Measurements from ENCODE around the gene TRIM72. TPM values are rescaled to one million over a fixed set of nuclear protein-coding genes. Genes with fewer than 3 reads are reported as not detected.
"Not testable (repeated sequence)": the region's sequence is repeated elsewhere in the genome, so short reads cannot be mapped to it uniquely, and the experiment has no call there.

The TRIM72 gene

DNA sequence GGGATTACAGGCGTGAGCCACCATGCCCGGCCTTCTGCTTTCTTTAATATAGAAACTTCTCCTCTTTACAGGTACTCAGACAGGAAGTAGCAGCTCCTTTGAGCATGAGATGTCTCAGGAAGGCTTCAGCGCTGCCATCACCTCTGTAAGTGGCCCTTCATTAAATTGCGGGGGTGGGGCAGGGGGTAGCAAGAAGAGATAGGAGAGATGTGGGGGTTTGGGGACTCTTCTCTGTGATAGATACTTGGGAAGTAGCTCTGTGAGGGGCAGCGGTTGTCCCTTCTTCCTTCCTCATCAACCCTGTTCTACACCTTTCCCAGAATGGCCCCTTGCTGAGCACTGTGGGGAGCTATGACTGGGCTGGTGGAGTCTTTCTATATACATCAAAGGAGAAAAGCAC is 62.7 kb downstream of the TRIM72 start:
- H3K27me3 ChIP-seq (ENCODE audit: control insufficient read depth in 1 of 2, insufficient read depth in 1 of 2, low read length in 2 of 2), result peaks cover 0 to 3% of the 10 kb centered on the region in 2 experiments
- H4K8ac ChIP-seq (ENCODE audit: low read length), result no peak overlapping the region
- H2AK5ac ChIP-seq (ENCODE audit: low read length, severe bottlenecking), result no peak overlapping the region
- H3K14ac ChIP-seq (ENCODE audit: low read length in 2 of 2), result no peak overlapping the region
- H3K4ac ChIP-seq (ENCODE audit: low read depth in 1 of 2, low read length in 2 of 2), result no peak overlapping the region
- H3K27ac ChIP-seq (ENCODE audit: low read length, poor library complexity, severe bottlenecking), result no peak overlapping the region
- H3K4me1 ChIP-seq (ENCODE audit: control insufficient read depth, insufficient read depth, low read depth, low read length), result no peaks in the 10 kb centered on the region
- H3K4me3 ChIP-seq (ENCODE audit: insufficient read depth in 1 of 2, low read depth in 1 of 2, low read length in 2 of 2), result no peak overlapping the region
- 52% methylated on average over 3 of the region's 5 CpGs for WGBS
- H2BK12ac ChIP-seq (ENCODE audit: low read length in 2 of 2), result no peak overlapping the region
- H3K18ac ChIP-seq (ENCODE audit: low read depth in 1 of 2, low read length in 2 of 2), result no peak overlapping the region
- H2BK120ac ChIP-seq (ENCODE audit: low read depth, low read length), result no peak overlapping the region
- DNase-seq, result no peak
- no peak overlapping the region for H3K9ac ChIP-seq (ENCODE audit: low read length)
- no peak overlapping the region for H2BK15ac ChIP-seq (ENCODE audit: low read depth, poor library complexity, severe bottlenecking)
- H3K79me1 ChIP-seq (replicated peaks; ENCODE audit: low read length, poor library complexity, severe bottlenecking), result no peaks in the 10 kb centered on the region
- H3K4me2 ChIP-seq (ENCODE audit: low read length, poor library complexity, severe bottlenecking), result no peak overlapping the region
- no peaks in the 10 kb centered on the region for H3K9me3 ChIP-seq (ENCODE audit: control insufficient read depth, low read length)
- H3K23ac ChIP-seq (ENCODE audit: low read length in 2 of 2), result no peak overlapping the region
- no peak overlapping the region for H2AFZ ChIP-seq (ENCODE audit: low read depth, low read length)
- no peak overlapping the region for H2BK5ac ChIP-seq (ENCODE audit: low read depth, low read length, poor library complexity, severe bottlenecking)
- no peak overlapping the region for H4K91ac ChIP-seq (ENCODE audit: low read length)
- no peaks in the 10 kb centered on the region for H3K36me3 ChIP-seq (ENCODE audit: control insufficient read depth in 1 of 2, insufficient read depth in 2 of 2, low read depth in 1 of 2, low read length in 2 of 2)

DNA sequence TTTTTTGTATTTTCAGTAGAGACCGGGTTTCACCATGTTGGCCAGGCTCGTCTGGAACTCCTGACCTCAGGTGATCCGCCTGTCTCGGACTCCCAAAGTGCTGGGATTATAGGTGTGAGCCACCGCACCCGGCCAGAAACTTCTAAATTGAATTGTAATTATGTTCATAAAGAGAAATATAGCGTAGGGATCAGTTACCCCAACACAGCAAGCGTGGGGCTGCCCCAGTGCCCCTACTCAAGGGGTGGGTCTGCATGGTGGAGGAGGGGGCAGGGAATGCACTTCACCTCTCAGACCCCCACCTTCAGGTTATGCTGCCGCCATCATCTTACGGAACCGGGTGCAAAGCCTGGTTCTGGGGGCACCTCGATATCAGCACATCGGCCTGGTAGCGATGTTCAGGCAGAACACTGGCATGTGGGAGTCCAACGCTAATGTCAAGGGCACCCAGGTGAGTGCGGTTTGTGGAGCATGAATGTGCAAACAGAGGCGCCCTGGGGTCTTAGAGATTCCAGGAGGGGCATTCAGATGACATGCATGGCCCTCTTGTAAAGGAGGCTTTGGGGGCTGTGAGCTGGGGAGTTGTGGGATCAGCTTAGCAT is 63.8 kb downstream of the TRIM72 start:
- WGBS, result 90% methylated on average over 17 of the region's 17 CpGs
- Histone ChIP-seq H2BK12ac (ENCODE audit: low read length in 2 of 2) (no peak overlapping the region), H3K9me3 (ENCODE audit: control insufficient read depth, low read length) (no peaks in the 10 kb centered on the region), H3K23ac (ENCODE audit: low read length in 2 of 2) (no peak overlapping the region), H2BK5ac (ENCODE audit: low read depth, low read length, poor library complexity, severe bottlenecking) (no peak overlapping the region), H3K4me2 (ENCODE audit: low read length, poor library complexity, severe bottlenecking) (no peak overlapping the region), H2BK15ac (ENCODE audit: low read depth, poor library complexity, severe bottlenecking) (no peak overlapping the region), H3K4me3 (ENCODE audit: insufficient read depth in 1 of 2, low read depth in 1 of 2, low read length in 2 of 2) (no peak overlapping the region), H3K4me1 (ENCODE audit: control insufficient read depth, insufficient read depth, low read depth, low read length) (no peaks in the 10 kb centered on the region), H3K27ac (ENCODE audit: low read length, poor library complexity, severe bottlenecking) (no peak overlapping the region), H3K79me1 (replicated peaks; ENCODE audit: low read length, poor library complexity, severe bottlenecking) (no peaks in the 10 kb centered on the region), H2BK120ac (ENCODE audit: low read depth, low read length) (no peak overlapping the region), H3K27me3 (ENCODE audit: control insufficient read depth in 1 of 2, insufficient read depth in 1 of 2, low read length in 2 of 2) (no peaks in the 10 kb centered on the region), H2AK5ac (ENCODE audit: low read length, severe bottlenecking) (no peak overlapping the region), H3K9ac (ENCODE audit: low read length) (no peak overlapping the region), H3K36me3 (ENCODE audit: control insufficient read depth in 1 of 2, insufficient read depth in 2 of 2, low read depth in 1 of 2, low read length in 2 of 2) (no peaks in the 10 kb centered on the region), H4K8ac (ENCODE audit: low read length) (no peak overlapping the region), H4K91ac (ENCODE audit: low read length) (no peak overlapping the region), H3K18ac (ENCODE audit: low read depth in 1 of 2, low read length in 2 of 2) (no peak overlapping the region), H3K14ac (ENCODE audit: low read length in 2 of 2) (no peak overlapping the region), H3K4ac (ENCODE audit: low read depth in 1 of 2, low read length in 2 of 2) (no peak overlapping the region), H2AFZ (ENCODE audit: low read depth, low read length) (no peak overlapping the region)
- DNase-seq, result no peak

DNA sequence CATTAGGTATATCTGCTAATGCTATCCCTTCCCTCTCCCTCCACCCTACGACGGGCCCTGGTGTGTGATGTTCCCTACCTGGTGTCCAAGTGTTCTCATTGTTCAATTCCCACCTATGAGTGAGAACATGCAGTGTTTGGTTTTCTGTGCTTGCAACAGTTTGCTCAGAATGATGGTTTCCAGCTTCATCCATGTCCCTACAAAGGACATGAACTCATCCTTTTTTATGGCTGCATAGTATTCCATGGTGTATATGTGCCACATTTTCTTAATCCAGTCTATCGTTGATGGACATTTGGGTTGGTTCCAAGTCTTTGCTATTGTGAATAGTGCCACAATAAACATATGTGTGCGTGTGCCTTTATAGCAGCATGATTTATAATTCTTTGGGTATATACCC is 64.9 kb downstream of the TRIM72 start:
- not testable (repeated sequence) for H3K4me2 ChIP-seq (ENCODE audit: low read length, poor library complexity, severe bottlenecking); H2BK120ac ChIP-seq (ENCODE audit: low read depth, low read length); H2BK15ac ChIP-seq (ENCODE audit: low read depth, poor library complexity, severe bottlenecking); H3K4ac ChIP-seq (ENCODE audit: low read depth in 1 of 2, low read length in 2 of 2); H2BK5ac ChIP-seq (ENCODE audit: low read depth, low read length, poor library complexity, severe bottlenecking); H3K27ac ChIP-seq (ENCODE audit: low read length, poor library complexity, severe bottlenecking); H2AFZ ChIP-seq (ENCODE audit: low read depth, low read length); H3K36me3 ChIP-seq (ENCODE audit: control insufficient read depth in 1 of 2, insufficient read depth in 2 of 2, low read depth in 1 of 2, low read length in 2 of 2); H3K9ac ChIP-seq (ENCODE audit: low read length); H2AK5ac ChIP-seq (ENCODE audit: low read length, severe bottlenecking); H3K18ac ChIP-seq (ENCODE audit: low read depth in 1 of 2, low read length in 2 of 2); H4K8ac ChIP-seq (ENCODE audit: low read length); H3K4me3 ChIP-seq (ENCODE audit: insufficient read depth in 1 of 2, low read depth in 1 of 2, low read length in 2 of 2); H4K91ac ChIP-seq (ENCODE audit: low read length); H3K9me3 ChIP-seq (ENCODE audit: control insufficient read depth, low read length); H3K14ac ChIP-seq (ENCODE audit: low read length in 2 of 2); H3K79me1 ChIP-seq (replicated peaks; ENCODE audit: low read length, poor library complexity, severe bottlenecking); H3K27me3 ChIP-seq (ENCODE audit: control insufficient read depth in 1 of 2, insufficient read depth in 1 of 2, low read length in 2 of 2); H2BK12ac ChIP-seq (ENCODE audit: low read length in 2 of 2); H3K23ac ChIP-seq (ENCODE audit: low read length in 2 of 2); DNase-seq; H3K4me1 ChIP-seq (ENCODE audit: control insufficient read depth, insufficient read depth, low read depth, low read length)
- 71% methylated on average over 2 of the region's 4 CpGs for WGBS

Small RNAs within 50 kb of the gene (small RNA-seq; reads per million reads assigned to genes)
- gene AC009088.4 (ENCODE audit: low read depth) (not detected), gene NDUFA3P6 (ENCODE audit: low read depth) (not detected)

Measured in mesenchymal stem cell (in vitro differentiated cells and primary cell).